Activated naive CD8-positive, alpha-beta T cell treated with anti-CD3 and anti-CD28 coated beads, Interleukin-2, amount 50 U/mL, for 16 hours (primary cell): Measurements from ENCODE around the gene NSD1.
"Not testable (repeated sequence)": the region's sequence is repeated elsewhere in the genome, so short reads cannot be mapped to it uniquely, and the experiment has no call there.

Source experiments
- DNase-seq: peaks from one replicate; pipeline ENCODE4 v3.0.0-alpha.2; 2020; ENCODE audit warnings: low read depth, low spot score

Gene NSD1

GRCh38 chr5:177231479-177232250, 98.1 kb downstream of the NSD1 start:
- no peak for DNase-seq

DNA sequence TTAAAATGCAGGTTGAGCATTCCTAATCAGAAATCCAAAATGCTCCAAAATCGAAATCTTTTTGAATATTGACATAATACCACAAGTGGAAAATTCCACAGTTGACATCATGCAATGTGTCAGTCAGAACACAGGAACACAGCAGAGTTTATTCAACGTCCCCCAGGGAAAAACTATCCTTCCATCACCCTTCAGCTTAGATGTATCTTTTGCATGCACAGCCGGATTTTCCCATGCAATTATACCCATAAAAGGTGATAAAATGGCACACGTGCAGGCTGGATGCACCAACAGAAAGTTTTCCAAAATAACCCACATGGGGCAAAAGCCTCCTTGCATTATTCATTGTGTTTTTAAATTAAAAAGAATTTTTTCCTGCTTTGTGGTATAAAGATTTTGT, 98.8 kb downstream of the NSD1 start:
- no peak for DNase-seq

DNA sequence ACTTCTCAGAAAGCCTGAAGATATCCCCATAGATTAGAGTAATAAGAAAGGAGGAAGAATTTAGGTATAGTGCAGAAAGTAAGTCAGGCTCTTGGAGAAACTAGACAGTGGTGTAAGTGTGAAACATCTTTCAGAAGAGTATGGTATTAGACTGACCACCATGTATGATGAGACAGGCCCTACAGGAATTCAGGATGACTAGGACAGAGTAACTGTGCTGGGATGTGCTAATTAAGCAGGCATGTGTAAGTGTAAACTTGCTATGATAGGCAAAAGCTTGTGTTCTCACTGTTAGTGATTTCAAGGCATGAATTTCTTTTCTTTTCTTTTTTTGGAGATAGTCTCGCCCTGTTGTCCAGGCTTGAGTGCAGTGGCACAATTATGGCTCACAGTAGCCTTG, 99.2 kb downstream of the NSD1 start:
- DNase-seq: no peak

DNA sequence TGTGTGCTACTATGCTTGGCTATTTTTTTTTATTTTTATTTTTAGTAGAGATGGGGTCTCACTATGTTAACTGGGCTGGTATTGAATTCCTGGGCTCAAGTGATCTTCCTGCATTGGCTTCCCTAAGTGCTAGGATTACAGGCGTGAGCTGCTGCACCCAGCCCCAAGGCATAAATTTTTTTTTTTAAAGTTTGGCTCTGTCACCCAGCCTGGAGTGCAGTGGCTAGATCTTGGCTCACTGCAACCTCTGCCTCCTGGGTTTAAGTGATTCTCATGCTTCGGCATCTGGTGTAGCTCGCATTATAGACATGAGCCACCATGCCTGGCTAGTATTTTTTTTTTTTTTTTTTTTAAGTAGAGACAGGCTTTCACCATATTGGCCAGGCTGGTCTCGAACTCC, 99.6 kb downstream of the NSD1 start:
- no peak for DNase-seq

- DNase-seq: no peak
These were observed 100.2 kb downstream of the NSD1 start for GRCh38 chr5:177233802-177234201.

GRCh38 chr5:177234841-177235240, 101.3 kb downstream of the NSD1 start:
- no peak for DNase-seq

DNA sequence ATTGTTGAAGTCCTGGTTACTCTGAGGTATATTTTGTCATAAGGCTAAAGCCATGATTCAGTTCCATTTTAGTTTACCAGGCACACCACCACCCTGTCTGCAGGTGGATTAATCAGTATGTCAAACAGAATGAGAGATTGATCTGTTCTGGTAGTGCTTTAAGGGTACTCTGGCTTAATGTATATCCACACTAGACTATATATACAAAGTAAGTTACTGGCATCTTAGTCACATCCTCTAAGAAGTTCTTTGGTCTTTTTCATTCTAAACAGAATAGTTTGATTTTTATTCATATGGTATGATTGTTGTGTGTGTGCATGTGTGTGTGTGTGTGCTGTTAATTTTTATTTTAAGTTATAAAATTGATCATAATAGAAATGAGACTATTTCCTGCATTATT, 108.2 kb downstream of the NSD1 start:
- no peak for DNase-seq

GRCh38 chr5:177242304-177242703, 108.7 kb downstream of the NSD1 start:
- no peak for DNase-seq

DNA sequence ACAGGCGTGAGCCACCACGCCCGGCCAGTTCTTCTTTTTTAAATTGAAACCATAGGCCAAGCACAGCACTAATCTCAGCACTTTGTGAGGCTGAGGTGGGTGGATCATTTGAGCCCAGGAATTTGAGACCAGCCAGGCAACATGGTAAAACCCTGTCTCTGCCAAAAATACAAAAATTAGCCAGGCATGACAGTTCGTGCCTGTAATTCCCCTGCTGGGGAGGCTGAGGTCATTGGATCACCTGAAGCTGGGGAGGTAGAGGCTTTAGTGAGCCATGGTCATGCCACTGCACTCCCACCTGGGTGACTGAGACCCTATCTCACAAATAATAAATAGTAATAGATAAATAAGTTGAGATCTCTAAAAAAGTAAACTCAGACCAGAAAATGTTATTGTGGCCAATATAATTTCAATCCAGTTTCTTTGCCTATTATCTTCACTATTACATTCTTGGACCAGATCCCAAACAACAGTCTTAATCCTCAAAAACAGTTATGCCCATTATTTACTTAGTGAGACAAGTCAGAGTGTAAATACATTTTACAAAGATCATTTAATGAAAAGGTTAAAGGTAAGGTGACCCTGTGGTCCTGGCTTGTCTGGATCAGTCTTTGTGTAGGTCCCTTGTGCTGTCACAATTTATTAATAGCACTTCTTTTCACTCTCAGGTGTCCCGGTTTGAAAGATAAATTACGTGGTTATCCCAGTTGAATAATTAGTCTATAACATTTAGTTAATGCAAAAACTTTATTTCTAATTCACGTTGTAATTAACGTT, 116.4 kb downstream of the NSD1 start:
- no peak for DNase-seq

DNA sequence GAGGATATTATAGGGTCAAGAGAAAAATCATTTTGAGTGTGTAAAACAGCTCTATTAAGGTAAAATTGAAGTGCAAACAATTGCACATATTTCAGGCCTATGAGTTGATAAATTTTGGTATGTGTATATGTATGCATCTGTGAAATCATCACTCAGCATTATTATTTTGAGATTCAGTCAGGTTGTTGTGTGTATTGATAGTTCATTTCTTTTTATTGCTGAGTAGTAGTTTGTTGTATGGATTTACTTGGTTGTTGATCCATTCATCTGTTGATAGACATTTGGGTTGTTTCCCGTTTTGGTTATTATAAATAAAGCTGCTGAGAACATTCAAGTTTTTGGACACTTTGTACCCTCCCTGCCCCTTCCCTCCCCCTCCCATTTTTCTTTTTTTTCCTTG, 119.7 kb downstream of the NSD1 start:
- DNase-seq: no peak

DNA sequence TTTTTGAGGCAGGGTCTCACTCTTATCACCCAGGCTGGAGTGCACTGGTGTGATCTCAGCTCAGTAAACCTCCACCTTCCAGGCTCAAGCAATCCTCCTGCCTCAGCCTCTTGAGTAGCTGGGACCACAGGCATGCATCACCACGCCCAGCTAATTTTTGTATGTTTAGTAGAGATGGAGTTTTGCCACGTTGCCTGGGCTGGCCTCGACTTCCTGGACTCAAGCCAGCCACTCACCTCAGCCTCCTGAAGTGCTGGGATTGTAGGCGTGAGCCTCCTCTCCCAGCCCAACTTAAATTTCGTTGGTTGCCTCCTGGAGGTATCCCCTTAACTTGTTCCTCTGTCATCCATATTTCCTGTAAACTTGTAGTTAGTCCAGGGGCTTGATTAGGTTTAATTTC, 122.7 kb downstream of the NSD1 start:
- DNase-seq: no peak

- DNase-seq: not testable (repeated sequence)
These were observed 125.1 kb downstream of the NSD1 start for GRCh38 chr5:177258711-177259110.

DNA sequence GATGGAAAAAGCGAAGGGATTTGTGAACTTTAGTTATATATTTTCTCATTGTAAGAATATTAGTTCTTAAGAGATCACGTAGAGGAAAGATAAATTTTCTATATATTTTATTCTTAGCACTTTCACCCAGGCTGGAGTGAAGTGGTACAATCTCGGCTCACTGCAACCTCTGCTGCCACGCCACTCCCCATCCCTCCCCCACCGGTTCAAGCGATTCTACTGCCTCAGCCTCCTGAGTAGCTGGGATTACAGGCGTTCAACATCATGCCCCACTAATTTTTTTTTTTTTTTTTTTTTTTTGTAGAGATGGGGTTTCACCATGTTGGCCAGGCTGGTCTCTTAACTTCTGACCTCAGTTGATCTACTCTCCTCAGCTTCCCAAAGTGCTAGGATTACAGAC, 127.4 kb downstream of the NSD1 start:
- DNase-seq: no peak

DNA sequence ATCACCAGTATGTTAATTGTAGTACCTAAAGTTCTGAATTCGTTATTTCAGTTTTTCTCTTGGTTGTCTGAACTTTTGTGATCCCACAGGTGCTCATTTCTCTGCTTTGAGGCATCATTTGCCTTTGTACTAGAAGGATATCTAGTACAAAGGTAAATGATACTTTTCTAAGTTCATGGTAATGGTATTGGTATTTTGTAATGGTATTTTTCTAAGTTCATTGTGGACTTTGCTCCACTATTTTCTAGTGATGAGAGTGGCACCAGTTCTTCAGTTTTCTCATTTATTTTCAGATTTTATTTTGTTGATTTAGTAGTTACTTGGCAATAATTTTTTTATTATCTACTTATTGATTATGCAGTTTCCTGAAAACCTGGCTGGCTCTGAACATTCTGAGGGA, 127.9 kb downstream of the NSD1 start:
- no peak for DNase-seq

DNA sequence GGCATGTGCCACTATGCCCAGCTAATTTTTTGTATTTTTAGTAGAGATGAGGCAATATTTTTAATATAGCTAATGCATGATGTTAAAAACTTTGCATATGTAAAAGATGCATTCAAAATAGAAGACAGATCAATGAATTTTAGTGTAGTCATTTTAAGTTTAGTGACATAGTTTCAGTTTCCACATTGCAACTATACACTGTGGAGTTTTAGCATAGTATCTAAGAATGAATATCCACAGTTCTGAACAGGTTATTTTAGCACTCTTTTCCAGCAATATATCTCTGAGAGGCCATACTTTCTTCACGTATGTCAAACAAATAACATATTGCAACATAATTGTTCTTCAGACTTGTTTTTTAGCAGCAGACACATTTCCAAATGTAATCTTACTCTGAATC, 130.6 kb downstream of the NSD1 start:
- no peak for DNase-seq

GRCh38 chr5:177265395-177265794, 131.8 kb downstream of the NSD1 start:
- no peak for DNase-seq

- DNase-seq: no peak
These were observed 135.8 kb downstream of the NSD1 start for GRCh38 chr5:177269232-177269895.

DNA sequence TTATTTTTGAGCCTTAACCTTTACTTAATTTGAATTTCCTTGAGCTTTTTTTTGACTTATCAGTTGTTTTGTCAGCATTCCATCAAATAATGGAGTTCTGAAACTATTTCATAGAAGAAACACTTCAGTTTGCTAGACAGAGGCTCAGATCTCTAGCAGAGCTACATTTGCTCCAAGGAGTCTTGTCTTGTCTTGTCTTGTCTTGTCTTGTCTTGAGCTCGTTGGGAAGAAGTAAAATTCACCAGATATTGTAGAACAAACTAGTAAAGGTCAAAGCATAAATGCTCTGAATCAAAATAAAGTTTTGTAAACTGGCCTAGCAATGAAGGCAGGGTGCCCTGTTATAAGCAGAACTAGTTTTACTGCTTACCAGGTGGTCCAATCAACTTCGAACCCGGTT, 136.4 kb downstream of the NSD1 start:
- DNase-seq: no peak

DNA sequence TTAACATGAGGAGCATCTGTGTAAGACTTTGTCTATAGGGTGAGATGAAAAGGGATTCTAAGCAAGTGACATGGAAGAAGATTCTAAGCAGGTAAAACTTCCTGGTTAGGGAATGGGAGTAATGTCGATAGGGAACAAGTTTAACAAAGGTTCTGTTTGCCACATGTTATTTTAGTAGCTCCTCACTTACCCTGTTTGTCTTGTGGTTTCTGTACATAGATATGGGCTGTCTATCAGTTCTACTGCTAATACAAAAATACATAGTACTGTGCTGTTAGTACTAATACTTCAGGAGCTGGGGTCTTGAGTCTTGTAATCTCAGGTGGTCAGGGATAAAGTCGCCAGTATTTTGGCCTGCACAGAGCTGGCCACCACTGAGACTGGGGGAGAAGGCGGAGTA, 137.1 kb downstream of the NSD1 start:
- DNase-seq: no peak

DNA sequence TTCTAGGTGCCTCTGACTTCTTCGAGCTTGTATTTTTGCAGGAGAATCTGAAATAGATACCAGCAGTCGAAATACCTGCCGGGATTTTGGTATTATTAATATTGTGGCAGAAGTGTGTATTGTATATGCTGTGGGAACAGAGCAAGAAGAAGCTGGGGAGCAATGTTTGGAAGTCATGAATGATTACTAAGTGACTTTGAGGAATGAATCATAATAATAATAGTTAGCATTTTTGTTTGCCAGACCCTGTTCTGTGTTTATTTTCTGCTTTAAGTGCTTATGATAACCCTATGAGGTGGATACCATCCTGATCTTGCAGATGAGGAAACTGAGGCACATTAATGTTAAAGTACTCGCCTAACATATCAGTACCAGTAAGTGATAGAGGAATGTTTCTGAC, 137.5 kb downstream of the NSD1 start:
- DNase-seq: no peak

- DNase-seq: no peak
These were observed 142.3 kb downstream of the NSD1 start for GRCh38 chr5:177275883-177276282.

GRCh38 chr5:177276886-177277285, 143.3 kb downstream of the NSD1 start:
- DNase-seq: no peak

DNA sequence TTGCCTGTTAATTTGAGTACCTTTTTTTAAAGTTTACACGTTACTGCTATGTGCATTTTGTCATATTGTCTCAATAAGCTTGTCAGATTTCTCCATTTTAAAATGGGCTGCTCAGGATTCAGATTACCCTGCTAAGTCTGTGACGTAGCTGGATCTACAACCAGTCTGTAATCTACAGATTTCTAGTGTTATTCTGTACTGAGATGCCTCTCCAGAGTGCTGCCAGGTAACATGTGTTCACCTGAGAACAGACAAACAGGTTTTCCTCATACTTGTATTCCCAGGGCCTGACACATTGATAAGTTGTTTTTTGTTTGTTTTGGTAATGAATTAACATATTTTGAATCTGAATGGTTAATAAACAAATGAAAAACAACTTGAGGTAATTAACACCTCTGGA, 154.6 kb downstream of the NSD1 start:
- DNase-seq: no peak
